UCSD-AML1 (cell line): ENCODE measurements around the gene MRC2.

Experiments
- DNase-seq: peaks from one replicate; lab custom pipeline; 2025; ENCODE audit not compliant: unreplicated experiment; lab: John Stamatoyannopoulos, UW

MRC2 gene

GRCh38 chr17:62717889-62718288 is 90.4 kb downstream of the MRC2 start:
- DNase-seq, result no peak

GRCh38 chr17:62718429-62718828 is 91.0 kb downstream of the MRC2 start:
- DNase-seq, result no peak

GRCh38 chr17:62719586-62719985 is 92.1 kb downstream of the MRC2 start:
- DNase-seq, result no peak

GRCh38 chr17:62720126-62720850 is 92.8 kb downstream of the MRC2 start:
- no peak for DNase-seq

- no peak for DNase-seq
Observed at GRCh38 chr17:62722625-62723024, 95.2 kb downstream of the MRC2 start.

- DNase-seq, result no peak
Observed at GRCh38 chr17:62723842-62724241, 96.4 kb downstream of the MRC2 start.

GRCh38 chr17:62724398-62725146 is 97.1 kb downstream of the MRC2 start:
- DNase-seq, result no peak

- DNase-seq, result peak; percentile 19
Observed at GRCh38 chr17:62725791-62726249, 98.3 kb downstream of the MRC2 start.

- DNase-seq, result no peak
Observed at GRCh38 chr17:62727916-62728672, 100.6 kb downstream of the MRC2 start.

GRCh38 chr17:62732125-62732524 is 104.7 kb downstream of the MRC2 start:
- no peak for DNase-seq

GRCh38 chr17:62735044-62735651 is 107.7 kb downstream of the MRC2 start:
- DNase-seq, result no peak

- no peak for DNase-seq
Observed at GRCh38 chr17:62737513-62737912, 110.0 kb downstream of the MRC2 start.

- no peak for DNase-seq
Observed at GRCh38 chr17:62738281-62738680, 110.8 kb downstream of the MRC2 start.

- no peak for DNase-seq
Observed at GRCh38 chr17:62739645-62740388, 112.3 kb downstream of the MRC2 start.

GRCh38 chr17:62741290-62741689 is 113.8 kb downstream of the MRC2 start:
- DNase-seq, result no peak
